ENCODE results near the gene RTEL1. TPM values are rescaled to one million over a fixed set of nuclear protein-coding genes. Genes with fewer than 3 reads are reported as not detected.

The RTEL1 gene
- total RNA-seq, 1 experiment from 2014 or later = 33.4 TPM

GRCh38 chr20:63642527-63643247, 15.4 kb upstream of the RTEL1 start:
- Histone ChIP-seq H4K5ac (ENCODE audit: insufficient read length, low read depth, low read length) (no peak overlapping the region), H2BK12ac (ENCODE audit: insufficient read length, low read depth, low read length) (no peak overlapping the region), H3K4ac (ENCODE audit: low read depth, low read length) (no peak overlapping the region), H3K9ac (ENCODE audit: extremely low read depth, insufficient read length, low read length) (no peak overlapping the region), H3K23me2 (ENCODE audit: insufficient read length, low read depth, low read length, poor library complexity, severe bottlenecking) (peaks cover 7% of the 10 kb centered on the region), H3K23ac (ENCODE audit: insufficient read length, low read depth, low read length) (no peak overlapping the region), H2AK5ac (ENCODE audit: insufficient read length, low read length) (no peak overlapping the region), H3K14ac (ENCODE audit: insufficient read depth, low read length) (no peak overlapping the region; the same call in 1 of the 2 replicates), H3K79me2 (ENCODE audit: insufficient read depth, low read length) (no peaks in the 10 kb centered on the region), H3K79me1 (ENCODE audit: insufficient read depth, low read depth, low read length, poor library complexity, severe bottlenecking) (no peaks in the 10 kb centered on the region), H2AFZ (ENCODE audit: low read length) (no peak overlapping the region), H4K20me1 (ENCODE audit: control insufficient read depth, insufficient read depth, insufficient read length) (no peaks in the 10 kb centered on the region), H3K27ac (ENCODE audit: insufficient read length, low read depth, low read length) (no peak overlapping the region), H4K91ac (ENCODE audit: insufficient read length, low read depth, low read length) (no peak overlapping the region), H3K9me3 (ENCODE audit: control insufficient read depth, low read depth, low read length) (no peaks in the 10 kb centered on the region), H3K4me2 (ENCODE audit: insufficient read depth, insufficient read length, low read length) (peak overlapping the region; percentile 41), H3K27me3 (ENCODE audit: insufficient read depth, low read length) (no peaks in the 10 kb centered on the region), H4K8ac (replicated peaks; ENCODE audit: insufficient read length, low read depth, low read length) (no peak overlapping the region), H2BK15ac (ENCODE audit: low read depth, low read length) (no peak overlapping the region), H2BK20ac (ENCODE audit: low read depth, low read length, poor library complexity, severe bottlenecking) (no peak overlapping the region), H3K4me1 (ENCODE audit: insufficient read depth, low read length) (no peaks in the 10 kb centered on the region), H2BK5ac (ENCODE audit: insufficient read length, low read length) (no peak overlapping the region), H3K56ac (ENCODE audit: insufficient read length, low read depth, low read length) (no peak overlapping the region), H3K18ac (ENCODE audit: insufficient read length, low read depth, low read length) (no peak overlapping the region), H3T11ph (ENCODE audit: low read length) (no peak overlapping the region), H2BK120ac (ENCODE audit: low read depth, low read length, poor library complexity, severe bottlenecking) (no peak overlapping the region)
- Mint-ChIP-seq H3K36me3 (ENCODE audit: insufficient read depth in 1 of 3, low read depth in 3 of 3) (peaks cover 0 to 3% (median 2%) of the 10 kb centered on the region in 3 experiments; a peak in 3 of 7 replicates), H3K4me3 (peak overlapping the region; percentile 77 to 84), H3K27ac (0 out of 7 replicates have a peak overlapping the region, but pooled peaks of 1 of the 3 experiments have one; percentile 27), H3K9me3 (no peaks in the 10 kb centered on the region; a peak in 1 of 5 replicates), H3K4me1 (peaks cover 4 to 13% of the 10 kb centered on the region in 2 experiments), H3K27me3 (ENCODE audit: low read depth) (0 out of 2 replicates have a peak, but pooled peaks cover 1% of the 10 kb centered on the region)
- WGBS (ENCODE audit: extremely low coverage, insufficient read length, low lambda C conversion rate) = no CpG with 5 or more reads among the region's 29 CpGs
- DNase-seq = peak; percentile 66
- TF ChIP-seq, protein P1, sequence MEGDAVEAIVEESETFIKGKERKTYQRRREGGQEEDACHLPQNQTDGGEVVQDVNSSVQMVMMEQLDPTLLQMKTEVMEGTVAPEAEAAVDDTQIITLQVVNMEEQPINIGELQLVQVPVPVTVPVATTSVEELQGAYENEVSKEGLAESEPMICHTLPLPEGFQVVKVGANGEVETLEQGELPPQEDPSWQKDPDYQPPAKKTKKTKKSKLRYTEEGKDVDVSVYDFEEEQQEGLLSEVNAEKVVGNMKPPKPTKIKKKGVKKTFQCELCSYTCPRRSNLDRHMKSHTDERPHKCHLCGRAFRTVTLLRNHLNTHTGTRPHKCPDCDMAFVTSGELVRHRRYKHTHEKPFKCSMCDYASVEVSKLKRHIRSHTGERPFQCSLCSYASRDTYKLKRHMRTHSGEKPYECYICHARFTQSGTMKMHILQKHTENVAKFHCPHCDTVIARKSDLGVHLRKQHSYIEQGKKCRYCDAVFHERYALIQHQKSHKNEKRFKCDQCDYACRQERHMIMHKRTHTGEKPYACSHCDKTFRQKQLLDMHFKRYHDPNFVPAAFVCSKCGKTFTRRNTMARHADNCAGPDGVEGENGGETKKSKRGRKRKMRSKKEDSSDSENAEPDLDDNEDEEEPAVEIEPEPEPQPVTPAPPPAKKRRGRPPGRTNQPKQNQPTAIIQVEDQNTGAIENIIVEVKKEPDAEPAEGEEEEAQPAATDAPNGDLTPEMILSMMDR (conservative IDR thresholded peaks at IDR 0.05) = no peak
